ENCODE results near the gene PDGFB.

GRCh38 chr22:39273950-39274887, 29.4 kb upstream of the PDGFB start:
- no peak for TF ChIP-seq CTCF (IDR thresholded peaks at IDR 0.05)
- no peak for TF ChIP-seq TP53 (CRISPR knock-in tag; IDR thresholded peaks at IDR 0.05)
- TF ChIP-seq ELF4 (CRISPR knock-in tag; IDR thresholded peaks at IDR 0.05; ENCODE audit: low read depth) = no peak
- TF ChIP-seq CREB1 (CRISPR knock-in tag; IDR thresholded peaks at IDR 0.05) = no peak
- TF ChIP-seq CREM (CRISPR knock-in tag; IDR thresholded peaks at IDR 0.05) = no peak
- no peak for TF ChIP-seq MAX (CRISPR knock-in tag; IDR thresholded peaks at IDR 0.05)
- no peak for TF ChIP-seq FOXK1 (CRISPR knock-in tag; IDR thresholded peaks at IDR 0.05)

All from WTC11 (cell line).